Spleen (tissue), 11 donors: ENCODE measurements around the gene RBFOX1. TPM values are rescaled to one million over a fixed set of nuclear protein-coding genes. Genes with fewer than 3 reads are reported as not detected.

Source experiments
- DNase-seq: peaks from one replicate; pipeline ENCODE4 v3.0.0-alpha.2; 2020
- H3K27ac ChIP-seq, 8 donors: fragments of 200-600 bp; sonication (generic) in 7 of 8; 1 replicate in 4 of 8; 2 replicates in 4 of 8; pipeline versions ENCODE4 v1.5.0 to v1.8.0; 2016 to 2021; ENCODE audit warnings: inconsistent platforms in 4 of 8, mild to moderate bottlenecking in 4 of 8, moderate library complexity in 1 of 8
- H3K27me3 ChIP-seq, 7 donors: fragments of 200-600 bp; sonication (generic) in 6 of 7; replicated peaks in 1 of 7; 1 replicate in 4 of 7; 2 replicates in 3 of 7; pipeline versions ENCODE4 v1.5.0 to v1.8.0; 2016 to 2021; ENCODE audit warnings: inconsistent platforms in 3 of 7, mild to moderate bottlenecking in 1 of 7
- H3K36me3 ChIP-seq, 6 donors: fragments of 200-600 bp; sonication (generic) in 5 of 6; 1 replicate in 4 of 6; 2 replicates in 2 of 6; pipeline versions ENCODE4 v1.5.0 to v1.8.0; 2016 to 2021; ENCODE audit warnings: inconsistent platforms in 2 of 6
- H3K4me1 ChIP-seq, 6 donors: fragments of 200-600 bp; sonication (generic) in 5 of 6; 1 replicate in 3 of 6; 2 replicates in 3 of 6; pipeline versions ENCODE4 v1.5.0 to v1.8.0; 2016 to 2021; ENCODE audit warnings: inconsistent platforms in 3 of 6
- H3K4me3 ChIP-seq, 8 donors: fragments of 200-600 bp; sonication (generic) in 7 of 8; 1 replicate in 4 of 8; 2 replicates in 4 of 8; pipeline versions ENCODE4 v1.5.0 to v1.8.0; 2016 to 2021; ENCODE audit warnings: inconsistent platforms in 4 of 8, mild to moderate bottlenecking in 4 of 8, moderate library complexity in 2 of 8
- H3K9me3 ChIP-seq, 8 donors: fragments of 200-600 bp; sonication (generic) in 7 of 8; 1 replicate in 4 of 8; 2 replicates in 4 of 8; pipeline versions ENCODE4 v1.5.0 to v1.8.0; 2016 to 2021; ENCODE audit warnings: inconsistent platforms in 4 of 8
- POLR2A ChIP-seq, 3 donors: fragments of 450-650 bp; IDR thresholded peaks; one replicate each; pipeline ENCODE4 v1.5.1; 2017; ENCODE audit warnings: antibody characterized with exemption in 3 of 3, mild to moderate bottlenecking in 1 of 3
- POLR2AphosphoS5 ChIP-seq, 3 donors: sonication (generic); formaldehyde crosslinking; IDR thresholded peaks; one replicate each; pipeline ENCODE4 v1.5.1; 2017; ENCODE audit warnings: antibody characterized with exemption in 3 of 3
- WGBS, 5 donors: extraction: QIAGEN DNeasy Blood & Tissue Kit in 3 of 5; methylation state at CpG; one replicate each; pipeline versions ENCODE4 v1.1.5 to v1.1.7; 2013 to 2018; 5-methylcytosine and 5-hydroxymethylcytosine counted together
- intact Hi-C: fragments of 100-400 bp; cut with DNase I; formaldehyde crosslinking; loops from one replicate; pipeline ENCODE4 v1.15.0; 2023; ENCODE audit warnings: low total_unique reads
- polyA plus RNA-seq, 3 donors: library from polyadenylated mRNA; stranded (reverse); fragments of 200-250 nt; gene quantifications; one replicate each; pipeline ENCODE4 v1.2.1, GENCODE V29; 2013
- total RNA-seq, 7 donors: library from RNA; depleted of rRNA in 3 of 7; stranded (reverse); fragments of >200 nt in 3 of 7; fragmentation: NEBNext Ultra II Directional in 4 of 7; extraction: Animal tissue kit (Norgen Biotek cat#: 25700) in 4 of 7; gene quantifications; one replicate each; pipeline versions ENCODE4 v1.1.0 to v1.2.1, GENCODE V29; 2016 to 2021
- TF ChIP-seq, protein P1 (sequence below), 11 experiments: fragments of 200-600 bp in 7 of 11; fragments of 450-650 bp in 4 of 11; sonication (generic) in 4 of 11; IDR thresholded peaks in 8 of 11; conservative IDR thresholded peaks in 3 of 11; 1 replicate in 7 of 11; 2 replicates in 4 of 11; pipeline versions ENCODE4 v1.4.0 to v1.8.0; 2016 to 2021; ENCODE audit warnings: antibody characterized with exemption in 11 of 11, inconsistent platforms in 4 of 11, mild to moderate bottlenecking in 1 of 11
- donor health status: healthy with polysubstance abuse.
- donor health status: DM: no; HTN: no; CAD: no; lungs with moderate emphysema.
- donor health status: DM: no; HTN: no; CAD: no.
- donor health status: Bipolar disorder and iron deficiency.
- donor health status: healthy.
- donor health status: DM: no; HTN: no; CAD: no.
- donor health status: DM: yes; HTN: yes; CAD: no.

RBFOX1 gene
- total and polyA plus RNA-seq, 10 donors: 0.07 to 0.13 TPM; not detected in 8

DNA sequence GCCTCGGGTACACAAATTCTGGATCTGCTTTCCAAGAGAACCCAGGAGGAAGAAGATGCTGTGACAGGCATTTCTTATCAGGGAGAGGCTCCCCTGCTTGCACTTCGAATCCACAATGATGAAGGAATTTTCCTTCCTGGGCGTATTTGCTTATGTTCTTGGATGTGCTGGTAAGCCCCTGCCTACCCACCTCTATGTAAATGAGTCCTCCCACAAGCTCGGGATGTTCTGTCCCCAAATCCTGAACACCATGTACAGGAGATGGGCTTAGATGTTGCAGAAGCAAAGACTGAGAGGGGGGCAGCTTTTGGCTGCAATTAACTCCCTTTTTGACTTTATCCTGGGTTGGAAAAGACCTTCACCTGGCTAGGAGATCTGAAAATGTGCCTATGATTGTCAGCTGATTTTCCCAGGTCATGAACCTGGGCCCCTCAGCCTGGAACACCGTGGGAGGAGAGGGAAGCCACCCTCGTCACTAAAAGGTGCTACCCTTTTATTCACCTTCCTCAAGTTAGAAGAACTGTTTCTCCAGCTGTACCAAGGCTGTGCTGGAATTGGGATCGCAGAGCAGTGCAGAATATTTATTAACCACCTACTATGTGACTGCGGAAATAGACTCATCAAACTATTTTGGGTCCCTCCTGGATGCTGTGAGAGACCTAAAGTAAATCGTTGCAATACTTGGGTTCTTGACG is 150.1 kb downstream of the RBFOX1 start:
- Histone ChIP-seq H3K4me3 (no peak overlapping the region), H3K9me3 (peaks cover 0 to 7% (median 0%) of the 10 kb centered on the region in 8 donors), H3K4me1 (no peaks in the 10 kb centered on the region), H3K27ac (no peak overlapping the region), H3K27me3 (no peaks in the 10 kb centered on the region), H3K36me3 (no peaks in the 10 kb centered on the region)
- intact Hi-C loops: no loop called here
- no peak for DNase-seq
- no peak for TF ChIP-seq POLR2A (IDR thresholded peaks at IDR 0.05)
- TF ChIP-seq POLR2AphosphoS5 (IDR thresholded peaks at IDR 0.05): no peak
- TF ChIP-seq, protein P1, sequence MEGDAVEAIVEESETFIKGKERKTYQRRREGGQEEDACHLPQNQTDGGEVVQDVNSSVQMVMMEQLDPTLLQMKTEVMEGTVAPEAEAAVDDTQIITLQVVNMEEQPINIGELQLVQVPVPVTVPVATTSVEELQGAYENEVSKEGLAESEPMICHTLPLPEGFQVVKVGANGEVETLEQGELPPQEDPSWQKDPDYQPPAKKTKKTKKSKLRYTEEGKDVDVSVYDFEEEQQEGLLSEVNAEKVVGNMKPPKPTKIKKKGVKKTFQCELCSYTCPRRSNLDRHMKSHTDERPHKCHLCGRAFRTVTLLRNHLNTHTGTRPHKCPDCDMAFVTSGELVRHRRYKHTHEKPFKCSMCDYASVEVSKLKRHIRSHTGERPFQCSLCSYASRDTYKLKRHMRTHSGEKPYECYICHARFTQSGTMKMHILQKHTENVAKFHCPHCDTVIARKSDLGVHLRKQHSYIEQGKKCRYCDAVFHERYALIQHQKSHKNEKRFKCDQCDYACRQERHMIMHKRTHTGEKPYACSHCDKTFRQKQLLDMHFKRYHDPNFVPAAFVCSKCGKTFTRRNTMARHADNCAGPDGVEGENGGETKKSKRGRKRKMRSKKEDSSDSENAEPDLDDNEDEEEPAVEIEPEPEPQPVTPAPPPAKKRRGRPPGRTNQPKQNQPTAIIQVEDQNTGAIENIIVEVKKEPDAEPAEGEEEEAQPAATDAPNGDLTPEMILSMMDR (IDR thresholded peaks at IDR 0.05 in 8 of 11, conservative IDR thresholded peaks at IDR 0.05 in 3 of 11): no peak
- 65 to 70% (median 66%) methylated on average over 10 of the region's 10 CpGs for WGBS, 5 donors

DNA sequence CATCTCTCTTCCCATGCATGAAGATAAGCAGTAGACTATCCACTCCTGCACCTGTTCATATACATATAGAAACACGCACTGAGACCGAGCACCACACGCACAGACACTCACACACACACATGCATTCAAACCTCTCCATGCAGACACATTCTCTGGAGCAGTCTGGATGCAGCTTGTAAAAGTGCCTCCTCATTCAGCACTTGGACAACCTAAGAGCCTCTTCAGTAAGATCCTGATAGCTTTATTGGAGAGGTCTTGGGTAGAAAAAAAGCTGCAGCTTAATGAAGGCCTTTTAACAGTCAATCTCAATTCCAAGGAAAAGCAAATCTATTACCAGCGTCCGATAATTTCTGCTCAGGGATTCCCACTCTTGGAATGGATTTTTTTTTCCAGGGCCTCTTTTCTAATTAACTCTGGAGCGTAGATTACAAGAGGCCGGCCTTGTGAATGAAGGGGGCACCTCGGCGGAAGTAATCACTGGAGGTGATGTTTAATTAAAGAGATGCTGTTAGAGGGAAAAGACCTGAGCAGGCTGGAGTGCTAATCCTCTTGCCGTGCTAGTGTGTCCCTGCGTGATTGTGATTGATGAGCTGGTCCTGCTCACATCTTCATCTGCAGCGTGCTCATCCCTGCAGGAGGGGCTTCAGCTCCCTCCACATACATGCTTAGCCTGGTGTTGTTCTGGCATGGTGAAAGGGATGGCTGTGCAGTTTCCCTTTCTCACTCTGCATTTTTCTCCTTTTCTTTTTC is 155.1 kb downstream of the RBFOX1 start:
- intact Hi-C loops: no loop called here
- no peaks in the 10 kb centered on the region for H3K36me3 ChIP-seq
- H3K27me3 ChIP-seq: no peaks in the 10 kb centered on the region
- no peak for TF ChIP-seq POLR2A (IDR thresholded peaks at IDR 0.05)
- TF ChIP-seq, protein P1 (IDR thresholded peaks at IDR 0.05 in 8 of 11, conservative IDR thresholded peaks at IDR 0.05 in 3 of 11): no peak
- TF ChIP-seq POLR2AphosphoS5 (IDR thresholded peaks at IDR 0.05): no peak
- peaks cover 0 to 9% (median 0%) of the 10 kb centered on the region in 8 donors for H3K9me3 ChIP-seq
- DNase-seq: no peak
- no peak overlapping the region for H3K27ac ChIP-seq
- 73 to 79% (median 75%) methylated on average over 12 of the region's 12 CpGs for WGBS, 5 donors
- no peak overlapping the region for H3K4me3 ChIP-seq
- H3K4me1 ChIP-seq: no peaks in the 10 kb centered on the region

DNA sequence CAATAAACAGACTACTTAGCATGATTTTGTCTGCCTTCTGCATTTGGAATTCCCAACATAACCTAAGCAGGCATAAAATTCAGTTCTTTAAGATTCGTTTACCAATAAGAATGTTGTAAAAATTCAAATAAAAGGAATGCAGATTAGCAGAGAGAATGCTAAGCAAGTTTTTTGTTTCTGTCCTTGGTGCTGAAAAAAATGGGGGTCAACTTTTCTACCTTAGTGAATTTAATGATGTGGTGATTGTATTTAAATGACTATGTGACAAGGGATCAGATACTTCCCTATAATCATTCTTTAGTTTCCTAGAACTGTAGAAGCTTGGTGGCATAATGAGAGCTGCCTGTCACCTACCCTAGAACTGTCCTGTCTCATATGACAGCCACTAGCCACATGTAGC is 159.5 kb downstream of the RBFOX1 start:
- no peak for TF ChIP-seq POLR2A (IDR thresholded peaks at IDR 0.05)
- TF ChIP-seq POLR2AphosphoS5 (IDR thresholded peaks at IDR 0.05): no peak
- TF ChIP-seq, protein P1 (IDR thresholded peaks at IDR 0.05 in 8 of 11, conservative IDR thresholded peaks at IDR 0.05 in 3 of 11): no peak
- H3K27ac ChIP-seq: no peak overlapping the region
- no peak overlapping the region for H3K4me3 ChIP-seq
- no peaks in the 10 kb centered on the region for H3K27me3 ChIP-seq
- no peak for DNase-seq
- peaks cover 0 to 17% (median 2%) of the 10 kb centered on the region in 8 donors for H3K9me3 ChIP-seq
- intact Hi-C loops: no loop called here
- 27 to 36% (median 30%) methylated on average over 1 of the region's 1 CpG for WGBS, 5 donors
- no peaks in the 10 kb centered on the region for H3K36me3 ChIP-seq
- no peaks in the 10 kb centered on the region for H3K4me1 ChIP-seq

DNA sequence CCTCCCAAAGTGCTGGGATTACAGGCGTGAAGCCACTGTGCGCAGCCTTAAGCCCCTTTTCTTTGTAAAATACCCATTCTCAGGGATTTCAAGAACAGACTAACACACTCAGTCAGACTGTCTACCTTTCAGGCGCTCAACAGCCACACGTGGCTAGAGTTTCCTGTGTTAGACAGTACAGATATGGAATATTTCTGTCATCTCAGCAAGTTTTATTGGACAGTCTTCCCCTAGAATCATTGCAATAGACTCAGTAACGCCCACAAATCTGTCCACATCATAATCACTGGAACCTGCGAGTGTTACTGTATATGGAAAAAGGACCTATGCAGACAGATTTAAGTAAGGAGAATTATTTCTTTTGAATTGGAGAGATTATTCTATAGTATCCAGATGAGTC is 160.5 kb downstream of the RBFOX1 start:
- WGBS, 5 donors: 77 to 85% (median 81%) methylated on average over 6 of the region's 6 CpGs
- intact Hi-C loops: no loop called here
- Histone ChIP-seq H3K36me3 (no peaks in the 10 kb centered on the region), H3K27me3 (no peaks in the 10 kb centered on the region), H3K27ac (no peak overlapping the region), H3K9me3 (peaks cover 0 to 17% (median 2%) of the 10 kb centered on the region in 8 donors), H3K4me3 (no peak overlapping the region), H3K4me1 (no peaks in the 10 kb centered on the region)
- TF ChIP-seq, protein P1 (IDR thresholded peaks at IDR 0.05 in 8 of 11, conservative IDR thresholded peaks at IDR 0.05 in 3 of 11): no peak
- TF ChIP-seq POLR2A (IDR thresholded peaks at IDR 0.05) (no peak), POLR2AphosphoS5 (IDR thresholded peaks at IDR 0.05) (no peak)
- no peak for DNase-seq
